ENCODE results near the gene CRABP1.
A peak's percentile ranks its signal among the peaks of the same experiment; 100 is the strongest.

Gene CRABP1

GRCh38 chr15:78340231-78341056, at the start of gene CRABP1:
Gene CRABP1 (plus strand): TSS chr15:78340353. CDS start chr15:78340429, 76 bp downstream.
- no peak for DNase-seq (ENCODE audit: low spot score)

- DNase-seq (ENCODE audit: low spot score): no peak
These were observed 49.1 kb upstream of the CRABP1 start for GRCh38 chr15:78291052-78291451.

GRCh38 chr15:78291698-78292097, 48.5 kb upstream of the CRABP1 start:
- no peak for DNase-seq (ENCODE audit: low spot score)

- no peak for DNase-seq (ENCODE audit: low spot score)
These were observed 47.9 kb upstream of the CRABP1 start for GRCh38 chr15:78292219-78292618.

- peak; percentile 93 for DNase-seq (ENCODE audit: low spot score)
These were observed 40.8 kb upstream of the CRABP1 start, which contains the start of gene SKIC8 for GRCh38 chr15:78299101-78299930. Gene SKIC8 (minus strand): TSS chr15:78299609. CDS start chr15:78295686, 3,923 bp downstream.

- no peak for DNase-seq (ENCODE audit: low spot score)
These were observed 38.8 kb upstream of the CRABP1 start for GRCh38 chr15:78301326-78301725.

GRCh38 chr15:78301828-78302227, 38.3 kb upstream of the CRABP1 start:
- no peak for DNase-seq (ENCODE audit: low spot score)

GRCh38 chr15:78302579-78303312, 37.4 kb upstream of the CRABP1 start:
- peak; percentile 36 for DNase-seq (ENCODE audit: low spot score)

- no peak for DNase-seq (ENCODE audit: low spot score)
These were observed 35.7 kb upstream of the CRABP1 start for GRCh38 chr15:78304216-78305066.

GRCh38 chr15:78306176-78306774, 33.9 kb upstream of the CRABP1 start:
- no peak for DNase-seq (ENCODE audit: low spot score)

- no peak for DNase-seq (ENCODE audit: low spot score)
These were observed 32.2 kb upstream of the CRABP1 start for GRCh38 chr15:78307976-78308375.

GRCh38 chr15:78308422-78309032, 31.6 kb upstream of the CRABP1 start:
- DNase-seq (ENCODE audit: low spot score): peak; percentile 60

- no peak for DNase-seq (ENCODE audit: low spot score)
These were observed 28.9 kb upstream of the CRABP1 start for GRCh38 chr15:78311292-78311691.

- no peak for DNase-seq (ENCODE audit: low spot score)
These were observed 27.6 kb upstream of the CRABP1 start for GRCh38 chr15:78312536-78312935.

GRCh38 chr15:78312957-78313356, 27.2 kb upstream of the CRABP1 start:
- no peak for DNase-seq (ENCODE audit: low spot score)

GRCh38 chr15:78313383-78313782, 26.8 kb upstream of the CRABP1 start:
- no peak for DNase-seq (ENCODE audit: low spot score)

- no peak for DNase-seq (ENCODE audit: low spot score)
These were observed 26.0 kb upstream of the CRABP1 start for GRCh38 chr15:78314181-78314581.

GRCh38 chr15:78315686-78316282, 24.4 kb upstream of the CRABP1 start:
- no peak for DNase-seq (ENCODE audit: low spot score)

GRCh38 chr15:78316283-78317083, 23.7 kb upstream of the CRABP1 start:
- no peak for DNase-seq (ENCODE audit: low spot score)
